HepG2 (cell line): ENCODE results near the gene CLASP1. TPM values are rescaled to one million over a fixed set of nuclear protein-coding genes. Genes with fewer than 3 reads are reported as not detected.

Experiments
- ATAC-seq: fragments of 200-7000 bp; cut with Tn5 transposase; 3 replicates; pipeline ENCODE4 v1.9.1; 2020; ENCODE audit warnings: mild to moderate bottlenecking, moderate library complexity
- BruUV-seq: library from RNA; stranded (reverse); fragments of 400-500 nt; replicated peaks from 2 replicates; lab custom pipeline; 2021; lab: Mats Ljungman, UMichigan
- CTCF ChIA-PET: fragments of 300-600 bp; formaldehyde crosslinking; extraction: SDS; loops from one replicate; lab custom pipeline; 2021; ENCODE audit warnings: low total read pairs, inconsistent platforms, low intra/inter-chr PET ratio; lab: Yijun Ruan, JAX
- POLR2A ChIA-PET: fragments of 350-600 bp; sonication (Branson Sonifier 250); formaldehyde crosslinking; loops from one replicate; lab custom pipeline; 2020; ENCODE audit warnings: antibody characterized with exemption, inconsistent platforms; lab: Yijun Ruan, JAX
- DNase-seq: peaks from one replicate; pipeline ENCODE4 v3.0.0-alpha.2; 2015; ENCODE audit warnings: low spot score
- FAIRE-seq: peaks from 3 replicates; lab custom pipeline; 2011; peaks lifted over from hg19 to GRCh38; lab: Jason Lieb, UNC
- H2AFZ ChIP-seq: one replicate; pipeline ENCODE4 v1.6.1; 2011; ENCODE audit warnings: low read length, inconsistent platforms
- H3K27ac ChIP-seq: fragments of 300-600 bp; 3 replicates; pipeline ENCODE4 v1.8.0; 2011; ENCODE audit warnings: mixed run types, mild to moderate bottlenecking, mixed read lengths, low read length, inconsistent platforms; ENCODE audit not compliant: insufficient read depth; ENCODE audit errors: extremely low read length
- H3K27me3 ChIP-seq, 2 experiments: fragments of 200-600 bp in 1 of 2; 2 replicates in 1 of 2; 3 replicates in 1 of 2; pipeline versions ENCODE4 v1.6.0 to v1.8.0; 2011; ENCODE audit warnings: low read length in 2 of 2, mild to moderate bottlenecking in 2 of 2, moderate library complexity in 2 of 2, inconsistent platforms in 1 of 2; ENCODE audit not compliant: insufficient read depth in 2 of 2, control insufficient read depth in 1 of 2
- H3K36me3 ChIP-seq, 2 experiments: fragments of 200-600 bp in 1 of 2; replicated peaks in 1 of 2; 2 replicates in 1 of 2; 3 replicates in 1 of 2; pipeline versions ENCODE4 v1.5.1 to v1.8.0; 2011; ENCODE audit warnings: low read length in 2 of 2, inconsistent platforms in 1 of 2; ENCODE audit not compliant: insufficient read depth in 2 of 2, control insufficient read depth in 1 of 2
- H3K4me1 ChIP-seq: 2 replicates; pipeline ENCODE4 v1.5.1; 2012; ENCODE audit warnings: low read length, inconsistent platforms; ENCODE audit not compliant: insufficient read depth
- H3K4me2 ChIP-seq: 2 replicates; pipeline ENCODE4 v1.6.0; 2011; ENCODE audit warnings: low read depth, low read length, inconsistent platforms
- H3K4me3 ChIP-seq, 3 experiments: fragments of 200-600 bp in 1 of 3; sonication (generic), shearing (Covaris generic) in 1 of 3; replicated peaks in 1 of 3; 2 replicates each; pipeline ENCODE4 v1.5.1; 2011 to 2016; ENCODE audit warnings: low read length in 3 of 3, inconsistent platforms in 2 of 3, low read depth in 2 of 3, mild to moderate bottlenecking in 2 of 3, control low read depth in 1 of 3, mixed read lengths in 1 of 3; ENCODE audit not compliant: insufficient read depth in 1 of 3
- H3K79me2 ChIP-seq: one replicate; pipeline ENCODE4 v1.6.1; 2011; ENCODE audit warnings: low read length, inconsistent platforms; ENCODE audit not compliant: insufficient read depth
- H3K9ac ChIP-seq: 2 replicates; pipeline ENCODE4 v1.6.0; 2011; ENCODE audit warnings: mild to moderate bottlenecking, low read depth, low read length, inconsistent platforms; ENCODE audit not compliant: insufficient read depth
- H3K9me3 ChIP-seq: 2 replicates; pipeline ENCODE4 v1.5.1; 2012; ENCODE audit warnings: mild to moderate bottlenecking, low read length
- H4K20me1 ChIP-seq: 2 replicates; pipeline ENCODE4 v1.6.0; 2011; ENCODE audit warnings: inconsistent platforms, mild to moderate bottlenecking, low read length, moderate library complexity; ENCODE audit not compliant: insufficient read depth
- JUNB ChIP-seq: sonication (generic); formaldehyde crosslinking; IDR thresholded peaks from 2 replicates; pipeline ENCODE4 v1.8.0; 2022; ENCODE audit warnings: missing genetic modification reagents, mild to moderate bottlenecking, borderline replicate concordance
- KLF12 ChIP-seq: sonication (generic); formaldehyde crosslinking; IDR thresholded peaks from 2 replicates; pipeline ENCODE4 v1.4.0; 2020; ENCODE audit warnings: missing genetic modification reagents, borderline replicate concordance
- MBNL3 ChIP-seq: fragments of 250-450 bp; sonication (Bioruptor Pico); conservative IDR thresholded peaks from 2 replicates; pipeline ENCODE4 v1.8.0; 2022; ENCODE audit warnings: mild to moderate bottlenecking, inconsistent platforms
- RAD21 ChIP-seq: fragments of 450-650 bp; formaldehyde crosslinking; IDR thresholded peaks from 2 replicates; pipeline ENCODE4 v1.5.0; 2020; ENCODE audit warnings: mild to moderate bottlenecking
- SMAD1 ChIP-seq: sonication (generic); formaldehyde crosslinking; IDR thresholded peaks from 2 replicates; pipeline ENCODE4 v1.4.0; 2020; ENCODE audit warnings: missing genetic modification reagents, low read depth, mild to moderate bottlenecking, borderline replicate concordance
- SNAPC5 ChIP-seq: sonication (generic); formaldehyde crosslinking; IDR thresholded peaks from 2 replicates; pipeline ENCODE4 v1.8.1; 2023; ENCODE audit warnings: mild to moderate bottlenecking, missing genetic modification reagents, borderline replicate concordance
- TAF15 ChIP-seq: fragments of 200-400 bp; formaldehyde crosslinking; IDR thresholded peaks from one replicate; pipeline ENCODE4 v1.6.1; 2018; ENCODE audit warnings: mild to moderate bottlenecking, low read depth, low read length; ENCODE audit not compliant: poor library complexity, severe bottlenecking
- ZNF142 ChIP-seq: sonication (generic); formaldehyde crosslinking; IDR thresholded peaks from 2 replicates; pipeline ENCODE4 v1.4.0; 2020; ENCODE audit warnings: missing genetic modification reagents
- ZNF335 ChIP-seq: sonication (generic); formaldehyde crosslinking; IDR thresholded peaks from 2 replicates; pipeline ENCODE4 v1.4.0; 2020; ENCODE audit warnings: missing genetic modification reagents
- ZNF503 ChIP-seq: sonication (generic); formaldehyde crosslinking; IDR thresholded peaks from 2 replicates; pipeline ENCODE4 v1.4.0; 2020; ENCODE audit warnings: missing genetic modification reagents
- WGBS: methylation state at CpG from one replicate; pipeline ENCODE4 v1.1.6; 2017; ENCODE audit warnings: low lambda C conversion rate; 5-methylcytosine and 5-hydroxymethylcytosine counted together
- in situ Hi-C: cut with HindIII; loops from 2 replicates; pipeline ENCODE4 v1.10.0; 2017; ENCODE audit warnings: low pct_unique_long_range_greater_than_20kb; ENCODE audit not compliant: extremely low pct_ligation_motif_present
- intact Hi-C: fragments of 100-400 bp; cut with micrococcal nuclease; formaldehyde crosslinking; loops from one replicate; pipeline ENCODE4 v1.10.0; 2022; ENCODE audit not compliant: unreplicated experiment
- polyA plus RNA-seq, 8 experiments: library from polyadenylated mRNA; depleted of rRNA in 3 of 8; stranded (reverse) in 7 of 8; unstranded in 1 of 8; fragments of >200 nt; fragmentation: Illumina TruSeq in 4 of 8; extraction: Trizol in 4 of 8; gene quantifications; 2 replicates each; pipeline versions ENCODE4 v1.2.1 to v1.2.3, GENCODE V29; 2011 to 2016; ENCODE audit warnings: low read depth in 4 of 8, missing spikeins in 1 of 8, mixed read lengths in 1 of 8; ENCODE audit not compliant: insufficient read depth in 1 of 8
- total RNA-seq, 5 experiments: library from RNA; depleted of rRNA; stranded (reverse); fragments of >200 nt; fragmentation: Illumina TruSeq; extraction: Trizol; gene quantifications; 2 replicates each; pipeline ENCODE4 v1.2.3, GENCODE V29; 2016; ENCODE audit warnings: low read depth in 1 of 5

The CLASP1 gene
- total and polyA plus RNA-seq, 2 of the 13 experiments (the other 11 are each of a cell fraction or from before 2014, with no cell fraction given), result 11.7 to 47.9 TPM

DNA sequence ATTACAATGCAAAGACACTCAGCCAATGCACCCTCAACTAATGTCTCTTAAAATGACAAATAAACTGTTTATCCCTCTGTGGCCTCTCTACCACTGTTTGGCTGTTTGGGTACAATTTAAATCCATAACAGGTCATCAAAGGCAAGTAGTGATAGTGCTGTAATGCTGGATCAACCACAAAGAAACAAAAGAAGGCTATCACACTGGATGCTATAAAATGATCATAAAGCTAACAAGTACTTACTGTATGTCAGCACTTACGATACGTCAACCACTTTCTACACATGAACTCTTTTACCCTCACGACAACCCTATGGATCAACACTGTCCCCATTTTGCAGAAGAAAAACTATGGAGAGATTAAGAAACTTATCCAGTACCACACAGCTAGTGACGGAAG lies 64.5 kb downstream of the CLASP1 start (continued):
- TF ChIP-seq ZNF503 (CRISPR knock-in tag) (no peak), SMAD1 (no peak), TAF15 (no peak), KLF12 (no peak)

DNA sequence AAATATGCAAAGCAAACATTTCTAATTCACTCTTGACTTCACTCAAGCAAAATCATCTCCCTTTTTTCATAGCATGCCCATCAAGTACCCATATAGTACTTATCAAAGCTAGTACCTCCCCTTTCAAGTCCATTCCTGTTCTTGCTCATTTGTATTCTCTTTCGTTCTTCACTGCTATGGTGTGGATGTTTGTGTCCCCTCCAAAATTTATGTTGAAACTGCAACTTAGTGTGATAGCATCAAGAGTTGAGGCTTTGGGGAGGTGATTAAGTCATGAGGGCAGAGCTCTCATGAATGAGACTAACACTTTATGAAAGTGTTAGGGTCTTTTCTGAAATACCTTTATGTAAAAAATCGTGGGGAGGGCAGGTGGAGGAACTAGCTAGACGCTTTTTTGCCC lies 65.7 kb downstream of the CLASP1 start:
- Histone ChIP-seq H3K79me2 (peaks cover 8% of the 10 kb centered on the region), H3K36me3 (peaks cover 2 to 4% of the 10 kb centered on the region in 2 experiments; a peak in 4 of 5 replicates), H3K4me3 (no peak overlapping the region), H3K4me1 (peaks cover 27% of the 10 kb centered on the region), H3K9me3 (no peaks in the 10 kb centered on the region), H3K9ac (no peak overlapping the region), H3K27me3 (no peaks in the 10 kb centered on the region), H2AFZ (no peak overlapping the region), H4K20me1 (peaks cover 10% of the 10 kb centered on the region), H3K4me2 (no peak overlapping the region), H3K27ac (no peak overlapping the region)
- intact Hi-C loops (no loop called here), in situ Hi-C loops (no loop called here)
- FAIRE-seq (no peak), DNase-seq (no peak), ATAC-seq (no peak)
- 87% methylated on average over 3 of the region's 3 CpGs for WGBS
- TF ChIP-seq RAD21 (CRISPR knock-in tag), result no peak
- no peak for TF ChIP-seq JUNB (CRISPR knock-in tag)
- no peak for TF ChIP-seq SNAPC5 (CRISPR knock-in tag)
- no peak for TF ChIP-seq ZNF335 (CRISPR knock-in tag)
- no peak for TF ChIP-seq MBNL3 (CRISPR knock-in tag)
- no peak for TF ChIP-seq ZNF142
- ChIA-PET POLR2A (no interaction called here), CTCF (no interaction called here)
- no TSS peak for BruUV-seq
